Body of pancreas (tissue), 4 donors: ENCODE results near the gene TP53BP2. TPM values are rescaled to one million over a fixed set of nuclear protein-coding genes. Genes with fewer than 3 reads are reported as not detected.

Experiments used
- ATAC-seq: fragments of 150-250 bp; one replicate; pipeline ENCODE4 v1.9.1; 2016
- DNase-seq, 4 donors: peaks; one replicate each; pipeline ENCODE4 v3.0.0-alpha.2; 2019
- H3K27ac ChIP-seq, 4 donors: fragments of 200-600 bp; sonication (generic); 1 replicate in 3 of 4; 2 replicates in 1 of 4; pipeline versions ENCODE4 v1.5.1 to v1.6.1; 2016 to 2019; ENCODE audit warnings: mild to moderate bottlenecking in 1 of 4, mixed read lengths in 1 of 4, moderate library complexity in 1 of 4
- H3K27me3 ChIP-seq, 2 donors: fragments of 200-600 bp; sonication (generic); one replicate each; pipeline ENCODE4 v1.6.0; 2016; ENCODE audit warnings: mild to moderate bottlenecking in 1 of 2
- H3K36me3 ChIP-seq, 2 donors: fragments of 200-600 bp; sonication (generic); replicated peaks in 1 of 2; 2 replicates each; pipeline ENCODE4 v1.5.1; 2016; ENCODE audit warnings: low read depth in 2 of 2; ENCODE audit not compliant: insufficient read depth in 1 of 2
- H3K4me1 ChIP-seq: fragments of 200-600 bp; sonication (generic); one replicate; pipeline ENCODE4 v1.6.0; 2016
- H3K4me3 ChIP-seq, 2 donors: fragments of 200-600 bp; sonication (generic); 1 replicate in 1 of 2; 2 replicates in 1 of 2; pipeline ENCODE4 v1.5.1; 2016 to 2019
- H3K9me3 ChIP-seq, 3 donors: fragments of 200-600 bp; sonication (generic); 1 replicate in 2 of 3; 2 replicates in 1 of 3; pipeline ENCODE4 v1.5.1; 2016
- CTCF ChIP-seq, 7 experiments: fragments of 450-650 bp in 4 of 7; fragments of 200-600 bp in 3 of 7; sonication (generic) in 3 of 7; IDR thresholded peaks; one replicate each; pipeline ENCODE4 v1.5.1; 2016 to 2019; ENCODE audit warnings: antibody characterized with exemption in 7 of 7
- POLR2A ChIP-seq, 3 donors: fragments of 450-650 bp; IDR thresholded peaks; one replicate each; pipeline ENCODE4 v1.6.1; 2016; ENCODE audit warnings: antibody characterized with exemption in 3 of 3, mild to moderate bottlenecking in 2 of 3
- WGBS, 2 donors: methylation state at CpG; one replicate each; pipeline ENCODE4 v1.1.5; 2017; 5-methylcytosine and 5-hydroxymethylcytosine counted together
- intact Hi-C: fragments of 100-400 bp; cut with DNase I; formaldehyde crosslinking; loops from one replicate; pipeline ENCODE4 v1.15.1; 2023
- total RNA-seq, 2 donors: library from RNA; depleted of rRNA; stranded (reverse); fragments of >200 nt; gene quantifications; one replicate each; pipeline ENCODE4 v1.1.0, GENCODE V29; 2016

TP53BP2 gene
- total RNA-seq, 2 donors from 2014 or later: 22.3 to 30.0 TPM

GRCh38 chr1:223755432-223755792 lies 90.3 kb downstream of the TP53BP2 start:
- intact Hi-C loops: no loop called here
- no peak overlapping the region for H3K27ac ChIP-seq
- H3K36me3 ChIP-seq: peaks cover 0 to 41% of the 10 kb centered on the region in 2 donors
- H3K27me3 ChIP-seq: no peaks in the 10 kb centered on the region
- ATAC-seq (no peak), DNase-seq (no peak)
- no peaks in the 10 kb centered on the region for H3K4me1 ChIP-seq
- TF ChIP-seq POLR2A (IDR thresholded peaks at IDR 0.05) (no peak), CTCF (IDR thresholded peaks at IDR 0.05) (no peak)
- 95% methylated on average over 9 of the region's 9 CpGs for WGBS, 2 donors
- no peak overlapping the region for H3K4me3 ChIP-seq
- H3K9me3 ChIP-seq: no peaks in the 10 kb centered on the region

GRCh38 chr1:223754681-223755431 lies 90.9 kb downstream of the TP53BP2 start:
- no peak for TF ChIP-seq POLR2A (IDR thresholded peaks at IDR 0.05)
- TF ChIP-seq CTCF (IDR thresholded peaks at IDR 0.05): no peak
- no peak for DNase-seq
- 93 to 96% methylated on average over 16 to 17 of the region's 17 CpGs for WGBS, 2 donors
- intact Hi-C loops: loop anchor here (5.0 kb wide), 1 partner anchor 38 kb away; no protein-coding TSS in a partner anchor
- Histone ChIP-seq H3K4me3 (no peak overlapping the region), H3K9me3 (no peaks in the 10 kb centered on the region), H3K4me1 (no peaks in the 10 kb centered on the region), H3K27me3 (no peaks in the 10 kb centered on the region), H3K27ac (no peak overlapping the region), H3K36me3 (peaks cover 0 to 41% of the 10 kb centered on the region in 2 donors)
- ATAC-seq: no peak

GRCh38 chr1:223752721-223753515 lies 92.8 kb downstream of the TP53BP2 start:
- TF ChIP-seq POLR2A (IDR thresholded peaks at IDR 0.05) (no peak), CTCF (IDR thresholded peaks at IDR 0.05) (no peak)
- H3K27me3 ChIP-seq: no peaks in the 10 kb centered on the region
- 77 to 85% methylated on average over 15 of the region's 15 CpGs for WGBS, 2 donors
- no peak overlapping the region for H3K4me3 ChIP-seq
- DNase-seq (no peak), ATAC-seq (no peak)
- peaks cover 0 to 34% of the 10 kb centered on the region in 2 donors for H3K36me3 ChIP-seq
- no peaks in the 10 kb centered on the region for H3K9me3 ChIP-seq
- intact Hi-C loops: loop anchor here (5.0 kb wide), 1 partner anchor 36 kb away; no protein-coding TSS in a partner anchor
- H3K27ac ChIP-seq: no peak overlapping the region
- H3K4me1 ChIP-seq: peaks cover 12% of the 10 kb centered on the region

- H3K27ac ChIP-seq: no peak overlapping the region
- ATAC-seq: no peak
- TF ChIP-seq POLR2A (IDR thresholded peaks at IDR 0.05) (no peak), CTCF (IDR thresholded peaks at IDR 0.05) (no peak)
- WGBS, 2 donors: 89 to 93% methylated on average over 4 of the region's 4 CpGs
- intact Hi-C loops: loop anchor here (5.0 kb wide), 1 partner anchor 34 kb away; no protein-coding TSS in a partner anchor
- H3K27me3 ChIP-seq: no peaks in the 10 kb centered on the region
- DNase-seq: no peak
- H3K4me3 ChIP-seq: no peak overlapping the region
- H3K4me1 ChIP-seq: peaks cover 20% of the 10 kb centered on the region
- peaks cover 0 to 39% of the 10 kb centered on the region in 2 donors for H3K36me3 ChIP-seq
- H3K9me3 ChIP-seq: no peaks in the 10 kb centered on the region
Observed at GRCh38 chr1:223751696-223752095, 94.1 kb downstream of the TP53BP2 start.
